BJ (cell line): ENCODE results near the gene EYA2. TPM values are rescaled to one million over a fixed set of nuclear protein-coding genes. Genes with fewer than 3 reads are reported as not detected.

Experiments
- CTCF ChIA-PET: fragments of 350-600 bp; formaldehyde crosslinking; extraction: SDS; loops from one replicate; lab custom pipeline; 2021; ENCODE audit warnings: antibody characterized with exemption, inconsistent platforms; lab: Yijun Ruan, JAX
- POLR2A ChIA-PET: fragments of 300-600 bp; sonication (Branson Sonifier 250); formaldehyde crosslinking; extraction: SDS; loops from one replicate; lab custom pipeline; 2021; ENCODE audit warnings: antibody characterized with exemption; lab: Charles Lee
- DNase-seq: peaks from one replicate; pipeline ENCODE4 v3.0.0-alpha.2; 2011; ENCODE audit warnings: low read depth
- H3K27me3 ChIP-seq: 2 replicates; pipeline ENCODE4 v1.6.0; 2011; ENCODE audit warnings: low read length; ENCODE audit not compliant: control insufficient read depth, insufficient read depth
- H3K36me3 ChIP-seq: 2 replicates; pipeline ENCODE4 v1.5.1; 2011; ENCODE audit warnings: low read length; ENCODE audit not compliant: control insufficient read depth, insufficient read depth
- H3K4me3 ChIP-seq: 2 replicates; pipeline ENCODE4 v1.5.1; 2011; ENCODE audit warnings: low read depth, mild to moderate bottlenecking, control low read depth, low read length
- CTCF ChIP-seq: IDR thresholded peaks from 2 replicates; pipeline ENCODE4 v1.5.1; 2011; ENCODE audit warnings: low read depth, mild to moderate bottlenecking, control low read depth, inconsistent platforms, low read length, moderate library complexity; ENCODE audit not compliant: insufficient read depth
- polyA plus RNA-seq: library from polyadenylated mRNA; depleted of rRNA; stranded (reverse); fragments of >200 nt; gene quantifications from 2 replicates; pipeline ENCODE4 v1.2.3, GENCODE V29; 2011

Gene EYA2
- polyA plus RNA-seq, 1 experiment = 1.5 TPM

GRCh38 chr20:46895906-46896242 is 1.2 kb downstream of the EYA2 start:
- ChIA-PET CTCF (no interaction called here), POLR2A (no interaction called here)
- no peak for DNase-seq
- TF ChIP-seq CTCF = no peak
- Histone ChIP-seq H3K36me3 (no peaks in the 10 kb centered on the region), H3K27me3 (peaks cover 13% of the 10 kb centered on the region), H3K4me3 (peak overlapping the region; percentile 40)

DNA sequence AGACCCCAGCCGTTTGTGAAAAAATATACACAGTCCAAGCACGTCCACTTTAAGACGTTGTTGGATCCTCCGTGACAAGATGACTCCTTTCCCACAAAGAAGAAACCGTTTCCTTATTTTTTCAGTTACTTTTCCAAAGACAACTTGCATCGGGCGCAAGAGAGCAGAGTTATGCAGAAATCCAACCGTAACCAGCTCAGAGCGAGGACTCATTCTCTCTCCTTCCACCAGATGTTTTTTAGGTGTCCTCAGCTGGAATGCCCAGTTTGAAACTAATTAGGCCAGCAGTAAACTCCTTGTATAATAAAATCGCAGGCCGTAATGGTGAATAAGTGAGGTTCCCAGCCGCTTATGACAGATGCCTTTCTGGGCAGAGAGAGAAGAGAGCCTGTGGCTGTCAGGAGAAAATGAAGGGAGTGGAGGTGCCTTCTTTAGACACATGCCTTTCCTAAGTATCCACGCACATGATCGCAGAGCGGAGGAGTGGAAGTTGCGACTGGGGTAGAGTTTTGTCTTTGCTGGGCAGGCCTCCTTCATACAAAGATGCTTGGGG is 2.8 kb downstream of the EYA2 start:
- CTCF ChIA-PET = no interaction called here
- H3K27me3 ChIP-seq = peaks cover 13% of the 10 kb centered on the region
- H3K36me3 ChIP-seq = no peaks in the 10 kb centered on the region
- no peak for DNase-seq
- no peak for TF ChIP-seq CTCF
- no peak overlapping the region for H3K4me3 ChIP-seq
- POLR2A ChIA-PET = no interaction called here

- no peak for TF ChIP-seq CTCF
- ChIA-PET CTCF (no interaction called here), POLR2A (no interaction called here)
- no peaks in the 10 kb centered on the region for H3K36me3 ChIP-seq
- no peak overlapping the region for H3K4me3 ChIP-seq
- peaks cover 13% of the 10 kb centered on the region for H3K27me3 ChIP-seq
- no peak for DNase-seq
These were observed 3.8 kb downstream of the EYA2 start for GRCh38 chr20:46898423-46898822.

DNA sequence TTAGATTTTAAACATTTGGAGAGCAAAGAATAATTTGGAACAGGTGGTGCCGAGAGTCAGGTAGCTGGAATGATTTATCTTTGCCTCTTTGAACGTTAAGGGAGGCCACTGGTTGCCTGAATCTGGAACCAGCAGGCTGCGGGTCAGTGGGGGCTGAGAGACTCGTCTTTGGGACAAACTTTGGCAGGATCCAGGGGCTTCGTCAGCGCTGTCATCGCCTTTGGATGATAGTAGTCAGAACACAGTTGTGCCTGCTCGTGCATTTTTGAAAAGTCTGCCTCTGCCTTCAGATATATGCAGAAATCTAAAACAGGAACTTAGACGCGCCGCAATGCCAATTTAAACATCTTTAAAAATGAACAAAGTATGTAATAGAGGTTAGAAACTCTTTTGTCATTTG is 5.0 kb downstream of the EYA2 start:
- TF ChIP-seq CTCF = no peak
- no peak for DNase-seq
- POLR2A ChIA-PET = no interaction called here
- Histone ChIP-seq H3K4me3 (no peak overlapping the region), H3K36me3 (no peaks in the 10 kb centered on the region), H3K27me3 (peaks cover 13% of the 10 kb centered on the region)
- CTCF ChIA-PET = interaction anchor here (0.6 kb wide), 1 partner anchor 426 kb away, joined by 3 read pairs; no protein-coding TSS in a partner anchor

GRCh38 chr20:46900086-46900485 is 5.4 kb downstream of the EYA2 start:
- H3K4me3 ChIP-seq = no peak overlapping the region
- ChIA-PET CTCF (interaction anchor here (0.6 kb wide), 1 partner anchor 426 kb away, joined by 3 read pairs; no protein-coding TSS in a partner anchor), POLR2A (no interaction called here)
- DNase-seq = no peak
- no peaks in the 10 kb centered on the region for H3K36me3 ChIP-seq
- H3K27me3 ChIP-seq = peaks cover 11% of the 10 kb centered on the region
- no peak for TF ChIP-seq CTCF
